Measurements from ENCODE around the gene MYO15B. TPM values are rescaled to one million over a fixed set of nuclear protein-coding genes. Genes with fewer than 3 reads are reported as not detected.

MYO15B gene
- total RNA-seq, 1 donor from 2014 or later = 285 TPM

GRCh38 chr17:75617218-75617617 is 29.6 kb downstream of the MYO15B start:
- Histone ChIP-seq H3K4me3 (no peak overlapping the region), H3K36me3 (peaks cover 22 to 40% of the 10 kb centered on the region in 2 donors), H3K9me3 (no peaks in the 10 kb centered on the region), H3K27ac (no peak overlapping the region), H3K4me1 (no peaks in the 10 kb centered on the region), H3K27me3 (no peaks in the 10 kb centered on the region)
- intact Hi-C loops (cut with DNase I) = no loop called here
- no peak for TF ChIP-seq CTCF (IDR thresholded peaks at IDR 0.05)
- no peak for DNase-seq (ENCODE audit: low spot score in 2 of 2)

GRCh38 chr17:75617675-75618074 is 30.1 kb downstream of the MYO15B start:
- intact Hi-C loops (cut with DNase I) = no loop called here
- H3K9me3 ChIP-seq = no peaks in the 10 kb centered on the region
- H3K27me3 ChIP-seq = no peaks in the 10 kb centered on the region
- no peak overlapping the region for H3K27ac ChIP-seq
- no peak overlapping the region for H3K4me3 ChIP-seq
- peaks cover 22 to 40% of the 10 kb centered on the region in 2 donors for H3K36me3 ChIP-seq
- no peak for DNase-seq (ENCODE audit: low spot score in 2 of 2)
- no peaks in the 10 kb centered on the region for H3K4me1 ChIP-seq
- no peak for TF ChIP-seq CTCF (IDR thresholded peaks at IDR 0.05)

- no peak overlapping the region for H3K4me3 ChIP-seq
- no peaks in the 10 kb centered on the region for H3K27me3 ChIP-seq
- no peak for DNase-seq (ENCODE audit: low spot score in 2 of 2)
- no peak overlapping the region for H3K27ac ChIP-seq
- TF ChIP-seq CTCF (IDR thresholded peaks at IDR 0.05) = no peak
- no peaks in the 10 kb centered on the region for H3K4me1 ChIP-seq
- peaks cover 21 to 42% of the 10 kb centered on the region in 2 donors for H3K36me3 ChIP-seq
- no peaks in the 10 kb centered on the region for H3K9me3 ChIP-seq
- intact Hi-C loops (cut with DNase I) = no loop called here
Measured at GRCh38 chr17:75619506-75620431, 32.2 kb downstream of the MYO15B start.

GRCh38 chr17:75621489-75621888 is 33.9 kb downstream of the MYO15B start:
- DNase-seq (ENCODE audit: low spot score in 2 of 2) = no peak
- no peaks in the 10 kb centered on the region for H3K27me3 ChIP-seq
- intact Hi-C loops (cut with DNase I) = no loop called here
- no peak overlapping the region for H3K27ac ChIP-seq
- peaks cover 27 to 43% of the 10 kb centered on the region in 2 donors for H3K36me3 ChIP-seq
- no peaks in the 10 kb centered on the region for H3K9me3 ChIP-seq
- no peak for TF ChIP-seq CTCF (IDR thresholded peaks at IDR 0.05)
- H3K4me1 ChIP-seq = no peaks in the 10 kb centered on the region
- no peak overlapping the region for H3K4me3 ChIP-seq

GRCh38 chr17:75622076-75622475 is 34.5 kb downstream of the MYO15B start:
- TF ChIP-seq CTCF (IDR thresholded peaks at IDR 0.05) = no peak
- peaks cover 31 to 45% of the 10 kb centered on the region in 2 donors for H3K36me3 ChIP-seq
- intact Hi-C loops (cut with DNase I) = no loop called here
- H3K4me3 ChIP-seq = no peak overlapping the region
- H3K27ac ChIP-seq = no peak overlapping the region
- H3K9me3 ChIP-seq = no peaks in the 10 kb centered on the region
- no peak for DNase-seq (ENCODE audit: low spot score in 2 of 2)
- H3K27me3 ChIP-seq = no peaks in the 10 kb centered on the region
- no peaks in the 10 kb centered on the region for H3K4me1 ChIP-seq
